Right renal cortex interstitium (tissue), 3 donors: ENCODE measurements around the gene ASAP3. TPM values are rescaled to one million over a fixed set of nuclear protein-coding genes. Genes with fewer than 3 reads are reported as not detected.
"Not testable (repeated sequence)": the region's sequence is repeated elsewhere in the genome, so short reads cannot be mapped to it uniquely, and the experiment has no call there.

ENCODE experiments used
- DNase-seq, 3 donors: peaks; one replicate each; pipeline ENCODE4 v3.0.0-alpha.2; 2013; ENCODE audit warnings: low read depth in 3 of 3, low spot score in 2 of 3
- polyA plus RNA-seq, 3 donors: library from polyadenylated mRNA; unstranded; fragments of 120-200 nt; gene quantifications; one replicate each; pipeline ENCODE4 v1.2.1, GENCODE V29; 2013; ENCODE audit not compliant: insufficient read length in 3 of 3

Gene ASAP3
- polyA plus RNA-seq, 3 donors = 29.8 to 36.2 (median 30.5) TPM

- no peak for DNase-seq
These were observed 31.9 kb upstream of the ASAP3 start for GRCh38 chr1:23515905-23516304.

GRCh38 chr1:23514111-23514679 lies 30.2 kb upstream of the ASAP3 start:
- DNase-seq = no peak

GRCh38 chr1:23509896-23510295 lies 25.9 kb upstream of the ASAP3 start:
- no peak for DNase-seq

- DNase-seq = no peak
These were observed 22.6 kb upstream of the ASAP3 start for GRCh38 chr1:23506376-23507107.

GRCh38 chr1:23505851-23506250 lies 21.9 kb upstream of the ASAP3 start:
- DNase-seq = no peak

- not testable (repeated sequence) for DNase-seq
These were observed 20.2 kb upstream of the ASAP3 start for GRCh38 chr1:23504156-23504555.

- no peak for DNase-seq
These were observed 19.0 kb upstream of the ASAP3 start for GRCh38 chr1:23502951-23503350.

- no peak for DNase-seq
These were observed 16.5 kb upstream of the ASAP3 start for GRCh38 chr1:23500466-23500865.

GRCh38 chr1:23497777-23498439 lies 13.9 kb upstream of the ASAP3 start:
- DNase-seq = no peak

- no peak for DNase-seq
These were observed 12.7 kb upstream of the ASAP3 start for GRCh38 chr1:23496490-23497181.

- DNase-seq = not testable (repeated sequence)
These were observed 10.9 kb upstream of the ASAP3 start for GRCh38 chr1:23494836-23495235.

- DNase-seq = not testable (repeated sequence)
These were observed 8.8 kb upstream of the ASAP3 start for GRCh38 chr1:23492776-23493175.

GRCh38 chr1:23492132-23492720 lies 8.2 kb upstream of the ASAP3 start:
- DNase-seq = no peak

GRCh38 chr1:23489842-23490241 lies 5.9 kb upstream of the ASAP3 start:
- DNase-seq = no peak

- DNase-seq = no peak
These were observed 988 bp upstream of the ASAP3 start for GRCh38 chr1:23485002-23485332.

- peak; percentile 77 to 82 (median 80) for DNase-seq
These were observed 448 bp upstream of the ASAP3 start for GRCh38 chr1:23484253-23485001.

GRCh38 chr1:23481904-23482303 lies 2.1 kb downstream of the ASAP3 start:
- DNase-seq = no peak

GRCh38 chr1:23481026-23481597 lies 2.9 kb downstream of the ASAP3 start:
- DNase-seq = no peak

- DNase-seq = no peak
These were observed 3.6 kb downstream of the ASAP3 start for GRCh38 chr1:23480187-23481025.
